ENCODE data around the gene NFATC2.

- TF ChIP-seq CTCF (IDR thresholded peaks at IDR 0.05; ENCODE audit: low read length) (no peak), EZH2 (IDR thresholded peaks at IDR 0.05; ENCODE audit: borderline replicate concordance, low read length) (no peak)
Observed at GRCh38 chr20:51362254-51362653, 180.3 kb downstream of the NFATC2 start.
